Keratinocyte (primary cell): ENCODE data around the gene ADAMTS6. TPM values are rescaled to one million over a fixed set of nuclear protein-coding genes. Genes with fewer than 3 reads are reported as not detected.

ENCODE experiments used
- DNase-seq: peaks from one replicate; pipeline ENCODE4 v3.0.0-alpha.2; 2011; ENCODE audit warnings: low read depth, missing footprints, low spot score
- FAIRE-seq: peaks from 2 replicates; lab custom pipeline; 2011; peaks lifted over from hg19 to GRCh38; lab: Jason Lieb, UNC
- H2AFZ ChIP-seq: 2 replicates; pipeline ENCODE4 v1.6.0; 2012; ENCODE audit warnings: low read length, control low read depth, inconsistent platforms; ENCODE audit not compliant: control insufficient read depth
- H3K27ac ChIP-seq: 2 replicates; pipeline ENCODE4 v1.5.1; 2011; ENCODE audit warnings: low read length; ENCODE audit not compliant: control insufficient read depth, insufficient read depth
- H3K27me3 ChIP-seq: 3 replicates; pipeline ENCODE4 v1.6.0; 2011; ENCODE audit warnings: low read length; ENCODE audit not compliant: control insufficient read depth, insufficient read depth; ENCODE audit errors: extremely low read depth
- H3K36me3 ChIP-seq, 2 experiments: 2 replicates in 1 of 2; 3 replicates in 1 of 2; pipeline ENCODE4 v1.5.1; 2011; ENCODE audit warnings: low read length in 2 of 2, mild to moderate bottlenecking in 1 of 2; ENCODE audit not compliant: control insufficient read depth in 2 of 2, insufficient read depth in 2 of 2; ENCODE audit errors: extremely low read depth in 1 of 2
- H3K4me1 ChIP-seq: 3 replicates; pipeline ENCODE4 v1.5.1; 2011; ENCODE audit warnings: low read length; ENCODE audit not compliant: control insufficient read depth, insufficient read depth; ENCODE audit errors: extremely low read depth
- H3K4me2 ChIP-seq: 3 replicates; pipeline ENCODE4 v1.6.0; 2011; ENCODE audit warnings: low read depth, low read length; ENCODE audit not compliant: control insufficient read depth, insufficient read depth; ENCODE audit errors: extremely low read depth
- H3K4me3 ChIP-seq, 3 experiments: fragments of 200-600 bp in 1 of 3; sonication (generic) in 1 of 3; 2 replicates in 2 of 3; 3 replicates in 1 of 3; pipeline ENCODE4 v1.5.1; 2011 to 2016; ENCODE audit warnings: low read length in 3 of 3, mild to moderate bottlenecking in 3 of 3, control low read depth in 2 of 3, inconsistent platforms in 1 of 3, low read depth in 1 of 3, mixed read lengths in 1 of 3, mixed run types in 1 of 3, moderate library complexity in 1 of 3; ENCODE audit not compliant: control insufficient read depth in 2 of 3, insufficient read depth in 2 of 3; ENCODE audit errors: extremely low read depth in 1 of 3
- H3K79me2 ChIP-seq: 2 replicates; pipeline ENCODE4 v1.6.0; 2012; ENCODE audit warnings: low read length; ENCODE audit not compliant: control insufficient read depth, insufficient read depth
- H3K9ac ChIP-seq: 3 replicates; pipeline ENCODE4 v1.6.0; 2011; ENCODE audit warnings: low read length; ENCODE audit not compliant: control insufficient read depth, insufficient read depth; ENCODE audit errors: extremely low read depth
- H3K9me1 ChIP-seq: 3 replicates; pipeline ENCODE4 v1.6.0; 2011; ENCODE audit warnings: low read length; ENCODE audit not compliant: control insufficient read depth, insufficient read depth; ENCODE audit errors: extremely low read depth
- H3K9me3 ChIP-seq: 2 replicates; pipeline ENCODE4 v1.5.1; 2012; ENCODE audit warnings: low read depth, low read length; ENCODE audit not compliant: control insufficient read depth
- H4K20me1 ChIP-seq: 3 replicates; pipeline ENCODE4 v1.6.0; 2011; ENCODE audit warnings: low read length; ENCODE audit not compliant: control insufficient read depth, insufficient read depth; ENCODE audit errors: extremely low read depth
- CTCF ChIP-seq, 3 experiments: IDR thresholded peaks in 1 of 3; conservative IDR thresholded peaks in 1 of 3; optimal IDR thresholded peaks in 1 of 3; 2 replicates in 2 of 3; 3 replicates in 1 of 3; pipeline versions ENCODE3 to v1.5.1; 2011; ENCODE audit warnings: low read length in 3 of 3, mild to moderate bottlenecking in 3 of 3, moderate library complexity in 2 of 3, control low read depth in 1 of 3, inconsistent platforms in 1 of 3; ENCODE audit not compliant: insufficient read depth in 2 of 3; ENCODE audit errors: extremely low read depth in 1 of 3
- EZH2 ChIP-seq: IDR thresholded peaks from one replicate; pipeline ENCODE4 v1.6.1; 2012; ENCODE audit warnings: inconsistent platforms, mild to moderate bottlenecking, low read length, moderate library complexity
- dilution Hi-C: fragments of 300-500 bp; cut with MboI; formaldehyde crosslinking; loops from one replicate; pipeline ENCODE4 v1.7.0; 2020; ENCODE audit warnings: low sequenced_read_pairs; ENCODE audit not compliant: extremely low pct_ligation_motif_present
- polyA plus RNA-seq, 5 experiments: library from polyadenylated mRNA; depleted of rRNA in 3 of 5; stranded (reverse) in 3 of 5; stranded (forward) in 1 of 5; unstranded in 1 of 5; fragments of >200 nt; gene quantifications; 1 replicate in 1 of 5; 2 replicates in 3 of 5; 3 replicates in 1 of 5; pipeline versions ENCODE4 v1.2.1 to v1.2.3, GENCODE V29; 2011 to 2012; ENCODE audit warnings: missing spikeins in 2 of 5, low read depth in 1 of 5, low replicate concordance in 1 of 5

The ADAMTS6 gene
- polyA plus RNA-seq, 1 donor (not counting 4 experiments of a cell fraction or from before 2014, with no cell fraction given): 10.9 TPM

GRCh38 chr5:65190328-65191053, 291.2 kb downstream of the ADAMTS6 start:
- Histone ChIP-seq H3K27me3 (no peaks in the 10 kb centered on the region), H3K9ac (peak overlapping the region; percentile 8), H2AFZ (peak overlapping the region; percentile 25), H3K79me2 (peaks cover 2% of the 10 kb centered on the region), H4K20me1 (no peaks in the 10 kb centered on the region), H3K4me1 (peaks cover 29% of the 10 kb centered on the region), H3K9me3 (no peaks in the 10 kb centered on the region), H3K9me1 (no peaks in the 10 kb centered on the region), H3K4me2 (peak overlapping the region; percentile 17), H3K36me3 (peaks cover 2 to 13% of the 10 kb centered on the region in 2 experiments), H3K4me3 (no peak overlapping the region), H3K27ac (peak overlapping the region; percentile 74)
- dilution Hi-C loops: no loop called here
- FAIRE-seq (peak; percentile 94), DNase-seq (peak; percentile 56)
- TF ChIP-seq EZH2 (no peak), CTCF (optimal IDR thresholded peaks at IDR 0.05 in 1 of 3, IDR thresholded peaks at IDR 0.05 in 1 of 3, conservative IDR thresholded peaks at IDR 0.05 in 1 of 3; ENCODE audit: extremely low read depth in 1 of 3, insufficient read depth in 2 of 3, low read length in 3 of 3) (no peak)

GRCh38 chr5:65186646-65187227, 295.0 kb downstream of the ADAMTS6 start:
- Histone ChIP-seq H3K27ac (no peak overlapping the region), H3K4me3 (no peak overlapping the region), H3K27me3 (no peaks in the 10 kb centered on the region), H3K4me2 (no peak overlapping the region), H3K4me1 (peaks cover 27% of the 10 kb centered on the region), H3K9me3 (no peaks in the 10 kb centered on the region), H3K9ac (no peak overlapping the region), H3K9me1 (no peaks in the 10 kb centered on the region), H3K36me3 (peaks cover 5 to 17% of the 10 kb centered on the region in 2 experiments), H3K79me2 (no peaks in the 10 kb centered on the region), H2AFZ (no peak overlapping the region), H4K20me1 (no peaks in the 10 kb centered on the region)
- TF ChIP-seq CTCF (optimal IDR thresholded peaks at IDR 0.05 in 1 of 3, IDR thresholded peaks at IDR 0.05 in 1 of 3, conservative IDR thresholded peaks at IDR 0.05 in 1 of 3; ENCODE audit: extremely low read depth in 1 of 3, insufficient read depth in 2 of 3, low read length in 3 of 3) (no peak), EZH2 (no peak)
- FAIRE-seq (peak; percentile 9), DNase-seq (no peak)
- dilution Hi-C loops: no loop called here
